Measurements from ENCODE around the gene ZNF500.

Gene ZNF500

DNA sequence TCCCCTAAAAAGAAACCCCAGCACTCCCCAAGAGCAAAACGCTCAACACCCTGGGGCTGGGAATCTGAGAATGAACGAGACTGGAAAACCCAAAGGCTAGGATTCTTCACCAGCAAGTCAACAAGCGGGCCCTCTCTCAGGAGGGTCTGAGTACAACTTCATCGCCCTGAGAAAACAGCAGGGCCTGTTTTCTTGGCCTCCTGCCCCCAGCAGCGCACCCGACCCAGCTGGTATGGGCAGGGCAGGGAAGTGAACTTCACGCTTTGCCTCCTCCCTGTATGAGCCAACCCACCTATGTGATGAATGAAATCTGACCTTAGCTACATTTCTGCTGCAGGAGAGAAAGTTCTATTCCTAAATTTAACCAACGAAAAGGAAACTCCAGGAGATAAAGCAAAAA, 62.5 kb downstream of the ZNF500 start:
- DNase-seq (ENCODE audit: low read depth) = no peak

GRCh38 chr16:4703906-4704305, 63.1 kb downstream of the ZNF500 start:
- DNase-seq (ENCODE audit: low read depth) = no peak

GRCh38 chr16:4702466-4702808, 64.5 kb downstream of the ZNF500 start:
- no peak for DNase-seq (ENCODE audit: low read depth)

- no peak for DNase-seq (ENCODE audit: low read depth)
Observed at GRCh38 chr16:4701791-4702465, 65.0 kb downstream of the ZNF500 start.

DNA sequence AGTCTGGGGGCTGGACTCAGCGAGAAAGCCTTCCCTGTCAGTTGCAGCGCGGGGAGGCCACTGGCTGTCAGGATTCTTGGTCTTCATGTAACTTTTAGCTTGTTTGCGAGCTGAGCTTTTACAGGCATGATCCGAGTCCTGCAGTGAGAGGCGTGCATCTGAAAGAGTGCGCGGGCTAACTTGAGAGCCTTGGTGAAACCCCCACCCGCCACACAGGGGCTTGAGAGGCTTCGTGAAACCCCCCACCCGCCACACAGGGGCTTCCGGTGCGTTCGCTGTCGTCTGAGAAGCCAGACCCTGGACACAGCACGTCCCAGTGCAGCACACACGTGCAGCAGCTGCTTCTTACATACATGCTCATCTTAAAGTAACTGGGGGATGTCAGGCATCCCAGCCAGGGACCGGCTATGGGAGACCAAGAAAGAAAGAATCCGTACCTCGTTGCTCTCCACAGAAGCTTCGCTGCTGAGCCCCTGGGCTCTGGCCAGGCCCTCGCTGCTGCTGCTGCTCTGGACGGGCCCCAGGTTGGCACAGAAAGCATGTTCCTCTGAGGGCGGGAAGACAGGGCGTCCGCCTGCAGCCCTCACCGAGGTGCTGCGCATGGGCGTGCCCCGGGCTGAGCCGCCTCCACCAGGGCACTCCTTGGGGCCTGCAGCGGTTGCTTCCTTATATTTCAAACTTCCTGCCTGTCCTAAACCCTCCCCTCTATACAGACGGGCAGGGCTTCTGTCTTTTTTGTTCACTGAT, 65.8 kb downstream of the ZNF500 start:
- no peak for DNase-seq (ENCODE audit: low read depth)

DNA sequence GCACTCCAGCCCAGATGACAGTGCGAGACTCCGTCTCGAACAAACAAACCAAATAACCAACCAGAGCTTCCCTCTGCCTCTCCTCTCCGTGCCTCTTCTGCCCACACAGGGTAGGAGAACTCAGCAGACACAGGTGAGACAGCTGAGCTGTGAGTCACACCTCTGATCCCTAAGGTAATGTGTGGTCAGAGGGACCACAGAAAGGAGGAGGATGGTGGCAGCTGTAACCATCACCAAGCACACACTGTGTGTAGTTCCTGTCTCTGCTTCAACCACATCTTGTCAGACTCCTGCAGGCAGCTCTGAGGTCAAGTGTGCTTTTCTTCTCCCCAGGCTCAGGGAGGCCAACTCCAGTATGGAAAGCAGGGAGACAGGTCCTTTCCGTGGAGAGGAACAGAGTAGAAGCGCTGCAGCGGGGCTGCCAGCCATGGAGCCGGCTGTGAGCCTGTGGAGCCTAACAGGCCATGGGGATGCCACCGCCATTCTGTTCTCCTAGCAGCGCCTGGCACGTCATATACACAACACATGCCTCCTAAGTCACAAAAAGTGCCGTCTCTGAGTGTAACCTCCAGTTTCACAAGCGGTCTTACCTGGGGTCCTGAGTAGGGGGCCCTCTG, 66.5 kb downstream of the ZNF500 start:
- no peak for DNase-seq (ENCODE audit: low read depth)

GRCh38 chr16:4699046-4699556, 67.9 kb downstream of the ZNF500 start:
- DNase-seq (ENCODE audit: low read depth) = no peak

- no peak for DNase-seq (ENCODE audit: low read depth)
Observed at GRCh38 chr16:4698321-4699045, 68.5 kb downstream of the ZNF500 start.
